ENCODE data around the gene NOC4L. TPM values are rescaled to one million over a fixed set of nuclear protein-coding genes. Genes with fewer than 3 reads are reported as not detected.

NOC4L gene
- total and polyA plus RNA-seq, 12 donors, result 7.4 to 22.2 (median 9.5) TPM

DNA sequence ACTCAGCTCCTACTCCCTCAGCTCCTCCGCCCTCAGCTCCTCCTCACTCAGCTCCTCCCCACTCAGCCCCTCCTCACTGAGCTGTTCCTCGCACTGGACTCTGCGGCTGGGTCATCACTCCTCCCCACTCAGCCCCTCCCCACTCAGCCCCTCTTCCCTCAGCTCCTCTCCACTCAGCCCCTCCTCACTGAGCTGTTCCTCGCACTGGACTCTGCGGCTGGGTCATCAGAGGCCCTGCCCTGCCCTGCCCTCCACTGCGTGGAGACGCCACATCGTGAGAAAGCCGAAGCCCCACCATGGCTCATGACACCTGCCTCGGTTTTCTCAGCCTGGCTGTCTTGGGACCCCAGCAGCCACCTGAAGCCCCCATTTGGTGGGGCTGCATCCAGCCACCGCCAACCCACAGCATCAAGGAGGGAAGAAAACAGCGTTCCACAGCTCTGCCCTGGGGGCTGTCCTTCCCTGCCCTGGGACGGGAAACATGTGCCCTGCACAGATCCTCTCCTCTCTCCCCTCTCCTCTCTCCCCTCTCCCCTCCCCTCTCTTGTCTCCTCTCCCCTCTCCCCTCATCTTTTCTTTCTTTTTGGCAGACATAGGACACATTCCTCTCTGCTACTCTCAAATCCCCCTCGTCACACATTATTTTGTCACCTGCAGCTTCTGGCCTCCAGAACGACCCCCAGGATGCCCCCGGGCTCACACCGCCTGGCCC, 17.7 kb downstream of the NOC4L start:
- no peaks in the 10 kb centered on the region for H3K9me3 ChIP-seq
- DNase-seq (peak in 1 of 2 donors; percentile 13), ATAC-seq (no peak)
- intact Hi-C loops (cut with DNase I), result no loop called here
- H3K36me3 ChIP-seq, result peaks cover 0 to 3% (median 0%) of the 10 kb centered on the region in 9 donors
- H3K4me1 ChIP-seq, result peaks cover 0 to 15% (median 0%) of the 10 kb centered on the region in 9 donors
- no peak overlapping the region for H3K4me3 ChIP-seq
- H3K27me3 ChIP-seq, result peaks cover 0 to 32% (median 15%) of the 10 kb centered on the region in 7 donors
- WGBS, 2 donors, result 57 to 58% methylated on average over 17 of the region's 17 CpGs
- no peak overlapping the region for H3K27ac ChIP-seq
- TF ChIP-seq, protein P1, sequence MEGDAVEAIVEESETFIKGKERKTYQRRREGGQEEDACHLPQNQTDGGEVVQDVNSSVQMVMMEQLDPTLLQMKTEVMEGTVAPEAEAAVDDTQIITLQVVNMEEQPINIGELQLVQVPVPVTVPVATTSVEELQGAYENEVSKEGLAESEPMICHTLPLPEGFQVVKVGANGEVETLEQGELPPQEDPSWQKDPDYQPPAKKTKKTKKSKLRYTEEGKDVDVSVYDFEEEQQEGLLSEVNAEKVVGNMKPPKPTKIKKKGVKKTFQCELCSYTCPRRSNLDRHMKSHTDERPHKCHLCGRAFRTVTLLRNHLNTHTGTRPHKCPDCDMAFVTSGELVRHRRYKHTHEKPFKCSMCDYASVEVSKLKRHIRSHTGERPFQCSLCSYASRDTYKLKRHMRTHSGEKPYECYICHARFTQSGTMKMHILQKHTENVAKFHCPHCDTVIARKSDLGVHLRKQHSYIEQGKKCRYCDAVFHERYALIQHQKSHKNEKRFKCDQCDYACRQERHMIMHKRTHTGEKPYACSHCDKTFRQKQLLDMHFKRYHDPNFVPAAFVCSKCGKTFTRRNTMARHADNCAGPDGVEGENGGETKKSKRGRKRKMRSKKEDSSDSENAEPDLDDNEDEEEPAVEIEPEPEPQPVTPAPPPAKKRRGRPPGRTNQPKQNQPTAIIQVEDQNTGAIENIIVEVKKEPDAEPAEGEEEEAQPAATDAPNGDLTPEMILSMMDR (IDR thresholded peaks at IDR 0.05), result no peak

DNA sequence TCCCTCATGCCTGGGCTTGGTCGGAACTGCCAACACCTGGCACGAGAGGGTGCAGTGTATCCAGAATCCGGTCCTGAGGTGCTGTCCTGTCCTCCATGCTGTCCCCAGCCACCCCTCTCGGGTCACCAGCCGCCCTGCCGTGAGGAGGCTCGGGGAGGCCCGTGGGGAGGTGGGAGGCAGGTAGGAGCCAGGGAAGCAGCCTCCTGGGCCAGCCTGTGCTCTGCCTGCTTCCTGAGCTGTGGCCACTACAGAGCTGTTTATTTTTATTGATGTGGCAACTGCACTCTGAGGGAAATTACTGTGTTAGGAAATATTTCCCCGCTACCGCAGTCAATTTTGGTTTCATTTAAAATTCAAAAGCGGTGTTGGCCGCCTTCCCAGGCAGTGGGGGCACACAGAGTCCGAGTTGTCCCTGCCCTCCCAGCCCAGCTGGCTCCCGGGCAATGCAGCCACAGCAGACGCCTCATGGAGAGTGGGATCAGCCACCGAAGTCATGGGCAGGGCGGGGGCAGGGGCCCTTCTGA, 18.3 kb downstream of the NOC4L start:
- H3K36me3 ChIP-seq, result peaks cover 0 to 3% (median 0%) of the 10 kb centered on the region in 9 donors
- 43 to 44% methylated on average over 17 of the region's 17 CpGs for WGBS, 2 donors
- TF ChIP-seq, protein P1 (IDR thresholded peaks at IDR 0.05), result no peak
- ATAC-seq (peak in 3 of 8 donors; percentile 16 to 22 (median 21)), DNase-seq (peak in 1 of 2 donors; percentile 12)
- H3K4me1 ChIP-seq, result peaks cover 0 to 15% (median 0%) of the 10 kb centered on the region in 9 donors
- peak overlapping the region in 1 of 10 donors; percentile 10 for H3K27ac ChIP-seq
- peak overlapping the region in 2 of 10 donors; percentile 14 to 18 for H3K4me3 ChIP-seq
- H3K27me3 ChIP-seq, result peaks cover 0 to 32% (median 15%) of the 10 kb centered on the region in 7 donors
- no peaks in the 10 kb centered on the region for H3K9me3 ChIP-seq
- intact Hi-C loops (cut with DNase I), result no loop called here

DNA sequence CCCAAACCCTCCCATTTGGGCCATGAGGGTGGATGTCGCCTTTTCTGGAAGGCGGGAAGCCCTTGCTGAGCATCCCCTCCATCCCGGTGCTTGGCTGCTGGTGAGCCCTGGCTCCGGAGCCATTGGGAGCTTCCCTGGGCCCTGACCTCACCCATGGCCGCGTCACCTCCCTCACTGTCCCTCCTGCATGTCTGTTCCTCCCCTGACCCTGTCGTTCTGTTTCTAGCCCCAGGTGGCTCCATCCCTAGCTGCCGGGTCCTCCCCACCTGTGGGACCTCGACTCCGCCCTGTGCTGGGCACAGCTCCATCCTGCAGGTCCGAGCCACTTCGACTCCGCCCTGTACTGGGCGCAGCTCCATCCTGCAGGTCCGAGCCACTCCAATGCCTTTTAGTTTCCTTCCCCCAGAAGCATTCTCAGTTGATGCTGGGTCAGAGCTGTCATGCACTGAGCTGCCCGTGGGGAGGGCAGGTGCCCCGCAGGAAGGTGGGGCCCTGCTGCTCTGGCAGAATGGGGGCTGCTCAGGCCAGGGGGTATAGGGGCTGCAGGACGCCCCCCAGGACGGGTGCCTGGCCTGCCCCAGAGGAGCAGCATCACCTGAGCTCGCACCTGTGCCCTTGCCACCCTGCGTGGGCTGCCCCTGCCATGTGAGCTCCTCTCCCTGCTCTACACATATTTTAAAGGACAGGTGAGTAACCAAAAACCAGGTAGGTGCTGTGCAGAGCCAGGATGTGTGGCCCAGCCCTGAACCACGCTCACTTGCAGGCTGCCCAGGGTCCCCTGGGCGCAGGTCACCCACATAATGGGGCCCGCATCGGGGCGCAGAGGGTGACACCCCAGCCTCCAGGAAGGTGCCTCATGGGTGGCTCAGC, 19.0 kb downstream of the NOC4L start:
- peaks cover 0 to 35% (median 17%) of the 10 kb centered on the region in 7 donors for H3K27me3 ChIP-seq
- TF ChIP-seq, protein P1 (IDR thresholded peaks at IDR 0.05), result no peak
- H3K4me1 ChIP-seq, result peaks cover 0 to 15% (median 0%) of the 10 kb centered on the region in 9 donors
- peak overlapping the region in 1 of 10 donors; percentile 18 for H3K4me3 ChIP-seq
- intact Hi-C loops (cut with DNase I), result no loop called here
- H3K36me3 ChIP-seq, result peaks cover 0 to 3% (median 0%) of the 10 kb centered on the region in 9 donors
- no peaks in the 10 kb centered on the region for H3K9me3 ChIP-seq
- peak overlapping the region in 1 of 10 donors; percentile 10 for H3K27ac ChIP-seq
- ATAC-seq (peak in 2 of 8 donors; percentile 27 to 34), DNase-seq (peak in 1 of 2 donors; percentile 7)
- WGBS, 2 donors, result 60 to 65% methylated on average over 26 of the region's 26 CpGs

DNA sequence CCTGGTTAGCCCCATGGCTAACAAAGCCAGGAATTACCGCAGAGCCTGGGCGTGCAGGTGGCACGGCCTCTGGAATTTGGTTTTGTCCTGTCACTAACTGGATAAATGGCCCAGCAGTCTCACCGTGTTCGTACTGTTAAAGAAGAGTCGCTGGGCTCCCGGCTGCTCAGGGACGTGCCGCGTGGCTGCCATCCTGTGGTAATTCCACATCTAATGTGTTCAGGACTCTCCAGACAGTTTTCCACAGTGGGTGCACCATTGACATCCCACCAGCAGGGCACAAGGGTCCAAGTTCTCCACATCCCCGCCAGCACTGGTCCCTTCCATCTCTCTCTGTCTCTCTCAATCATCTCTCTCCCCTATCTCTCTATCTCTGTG, 19.6 kb downstream of the NOC4L start:
- ATAC-seq (no peak), DNase-seq (no peak)
- H3K9me3 ChIP-seq, result no peaks in the 10 kb centered on the region
- intact Hi-C loops (cut with DNase I), result no loop called here
- no peaks in the 10 kb centered on the region for H3K36me3 ChIP-seq
- H3K27me3 ChIP-seq, result peaks cover 0 to 41% (median 18%) of the 10 kb centered on the region in 7 donors
- TF ChIP-seq, protein P1 (IDR thresholded peaks at IDR 0.05), result peak in 1 of 9 donors; percentile 16
- H3K4me1 ChIP-seq, result peaks cover 0 to 15% (median 0%) of the 10 kb centered on the region in 9 donors
- H3K27ac ChIP-seq, result no peak overlapping the region
- H3K4me3 ChIP-seq, result no peak overlapping the region
- 65 to 68% methylated on average over 11 of the region's 11 CpGs for WGBS, 2 donors
